ENCODE measurements around the gene ANKRD42.
A peak's percentile ranks its signal among the peaks of the same experiment; 100 is the strongest.
"Not testable (repeated sequence)": the region's sequence is repeated elsewhere in the genome, so short reads cannot be mapped to it uniquely, and the experiment has no call there.

Gene ANKRD42

GRCh38 chr11:83249445-83249844 lies 55.9 kb downstream of the ANKRD42 start:
- DNase-seq = no peak

GRCh38 chr11:83249972-83250593 lies 56.6 kb downstream of the ANKRD42 start:
- no peak for DNase-seq

GRCh38 chr11:83252266-83252665 lies 58.8 kb downstream of the ANKRD42 start:
- DNase-seq = no peak

GRCh38 chr11:83252941-83253340 lies 59.4 kb downstream of the ANKRD42 start:
- DNase-seq = no peak

- DNase-seq = no peak
Observed at GRCh38 chr11:83255366-83255765, 61.9 kb downstream of the ANKRD42 start.

GRCh38 chr11:83256602-83257340 lies 63.3 kb downstream of the ANKRD42 start:
- DNase-seq = no peak

- DNase-seq = no peak
Observed at GRCh38 chr11:83257761-83258168, 64.3 kb downstream of the ANKRD42 start.

- no peak for DNase-seq
Observed at GRCh38 chr11:83259559-83259958, 66.0 kb downstream of the ANKRD42 start.

- no peak for DNase-seq
Observed at GRCh38 chr11:83265331-83265730, 71.8 kb downstream of the ANKRD42 start.

- DNase-seq = not testable (repeated sequence)
Observed at GRCh38 chr11:83269080-83269479, 75.6 kb downstream of the ANKRD42 start.

- not testable (repeated sequence) for DNase-seq
Observed at GRCh38 chr11:83271734-83272133, 78.2 kb downstream of the ANKRD42 start.

- DNase-seq = no peak
Observed at GRCh38 chr11:83272627-83273026, 79.1 kb downstream of the ANKRD42 start.

- no peak for DNase-seq
Observed at GRCh38 chr11:83275888-83276641, 82.6 kb downstream of the ANKRD42 start.

- DNase-seq = no peak
Observed at GRCh38 chr11:83278351-83278750, 84.8 kb downstream of the ANKRD42 start.

- no peak for DNase-seq
Observed at GRCh38 chr11:83280256-83280655, 86.7 kb downstream of the ANKRD42 start.

- DNase-seq = no peak
Observed at GRCh38 chr11:83282084-83282716, 88.7 kb downstream of the ANKRD42 start.

GRCh38 chr11:83284501-83285150 lies 91.1 kb downstream of the ANKRD42 start:
- no peak for DNase-seq

- no peak for DNase-seq
Observed at GRCh38 chr11:83285151-83285770, 91.7 kb downstream of the ANKRD42 start.

- peak; percentile 84 for DNase-seq
Observed at GRCh38 chr11:83285771-83286528, 92.4 kb downstream of the ANKRD42 start, which contains the start of gene CCDC90B. Gene CCDC90B (minus strand): TSS chr11:83286367. CDS start chr11:83285972, 395 bp downstream.

- DNase-seq = no peak
Observed at GRCh38 chr11:83287631-83288030, 94.1 kb downstream of the ANKRD42 start.

Data from T-helper 9 cell (primary cell).